HepG2 (cell line): Measurements from ENCODE around the gene MXI1. TPM values are rescaled to one million over a fixed set of nuclear protein-coding genes. Genes with fewer than 3 reads are reported as not detected.

ENCODE experiments used
- ARID4A ChIP-seq: sonication (generic); formaldehyde crosslinking; IDR thresholded peaks from 2 replicates; pipeline ENCODE4 v1.5.0; 2020; ENCODE audit warnings: mild to moderate bottlenecking, missing genetic modification reagents, borderline replicate concordance
- BRD4 ChIP-seq: sonication (generic); formaldehyde crosslinking; IDR thresholded peaks from 2 replicates; pipeline ENCODE4 v1.4.0; 2020; ENCODE audit warnings: missing genetic modification reagents
- HOXA3 ChIP-seq: sonication (generic); formaldehyde crosslinking; IDR thresholded peaks from 2 replicates; pipeline ENCODE4 v1.5.0; 2020; ENCODE audit warnings: missing genetic modification reagents
- KLF16 ChIP-seq, 2 experiments: sonication (generic) in 1 of 2; formaldehyde crosslinking in 1 of 2; IDR thresholded peaks; 2 replicates each; pipeline versions ENCODE4 v1.6.1 to v1.8.0; 2016 to 2023; ENCODE audit warnings: missing genetic modification reagents in 2 of 2, missing compliant biosample characterization in 1 of 2
- MAFF ChIP-seq: IDR thresholded peaks from 2 replicates; pipeline ENCODE4 v1.6.1; 2011; ENCODE audit warnings: low read depth, low read length, improper control_type of control experiment
- NFIC ChIP-seq: IDR thresholded peaks from 2 replicates; pipeline ENCODE4 v1.6.1; 2012; ENCODE audit warnings: mild to moderate bottlenecking, low read length, inconsistent platforms
- SALL1 ChIP-seq: sonication (generic); formaldehyde crosslinking; IDR thresholded peaks from 2 replicates; pipeline ENCODE4 v1.8.0; 2022; ENCODE audit warnings: mild to moderate bottlenecking, missing genetic modification reagents
- SIN3A ChIP-seq: IDR thresholded peaks from 2 replicates; pipeline ENCODE4 v1.6.1; 2011; ENCODE audit warnings: low read depth, mild to moderate bottlenecking, control low read depth, low read length, borderline replicate concordance
- ZNF275 ChIP-seq: sonication (generic); formaldehyde crosslinking; IDR thresholded peaks from 2 replicates; pipeline ENCODE4 v1.8.0; 2022; ENCODE audit warnings: missing genetic modification reagents, mild to moderate bottlenecking, inconsistent platforms, borderline replicate concordance
- ZNF292 ChIP-seq: sonication (generic); formaldehyde crosslinking; IDR thresholded peaks from 2 replicates; pipeline ENCODE4 v1.8.1; 2022; ENCODE audit warnings: mild to moderate bottlenecking, low read depth, missing genetic modification reagents, borderline replicate concordance
- ZNF362 ChIP-seq: sonication (generic); formaldehyde crosslinking; IDR thresholded peaks from 2 replicates; pipeline ENCODE4 v1.4.0; 2020; ENCODE audit warnings: missing genetic modification reagents, mild to moderate bottlenecking, borderline replicate concordance
- ZNF616 ChIP-seq: sonication (generic); formaldehyde crosslinking; IDR thresholded peaks from 2 replicates; pipeline ENCODE4 v1.5.0; 2020; ENCODE audit warnings: low read depth, mild to moderate bottlenecking, missing genetic modification reagents
- ZNF788 ChIP-seq: sonication (generic); formaldehyde crosslinking; IDR thresholded peaks from 2 replicates; pipeline ENCODE4 v1.5.0; 2020; ENCODE audit warnings: mild to moderate bottlenecking, missing genetic modification reagents, borderline replicate concordance
- polyA plus RNA-seq, 8 experiments: library from polyadenylated mRNA; depleted of rRNA in 3 of 8; stranded (reverse) in 7 of 8; unstranded in 1 of 8; fragments of >200 nt; fragmentation: Illumina TruSeq in 4 of 8; extraction: Trizol in 4 of 8; gene quantifications; 2 replicates each; pipeline versions ENCODE4 v1.2.1 to v1.2.3, GENCODE V29; 2011 to 2016; ENCODE audit warnings: low read depth in 4 of 8, missing spikeins in 1 of 8, mixed read lengths in 1 of 8; ENCODE audit not compliant: insufficient read depth in 1 of 8
- total RNA-seq, 5 experiments: library from RNA; depleted of rRNA; stranded (reverse); fragments of >200 nt; fragmentation: Illumina TruSeq; extraction: Trizol; gene quantifications; 2 replicates each; pipeline ENCODE4 v1.2.3, GENCODE V29; 2016; ENCODE audit warnings: low read depth in 1 of 5
- TF ChIP-seq, protein P1 (sequence below): sonication (generic); formaldehyde crosslinking; IDR thresholded peaks from 2 replicates; pipeline ENCODE4 v1.4.0; 2020; ENCODE audit warnings: mild to moderate bottlenecking, missing genetic modification reagents
- TF ChIP-seq, protein P2 (sequence below): IDR thresholded peaks from 2 replicates; pipeline ENCODE4 v1.6.1; 2012; ENCODE audit warnings: inconsistent platforms
- TF ChIP-seq, protein P3 (sequence below): sonication (generic); formaldehyde crosslinking; IDR thresholded peaks from 2 replicates; pipeline ENCODE4 v1.9.0; 2022; ENCODE audit warnings: low read depth, missing genetic modification reagents
- TF ChIP-seq, protein P4 (sequence below): sonication (generic); formaldehyde crosslinking; IDR thresholded peaks from 2 replicates; pipeline ENCODE4 v1.5.0; 2020; ENCODE audit warnings: missing genetic modification reagents

Gene MXI1
- total and polyA plus RNA-seq, 2 of the 13 experiments (the other 11 are each of a cell fraction or from before 2014, with no cell fraction given): 6.6 to 22.0 TPM

- TF ChIP-seq, protein P1, sequence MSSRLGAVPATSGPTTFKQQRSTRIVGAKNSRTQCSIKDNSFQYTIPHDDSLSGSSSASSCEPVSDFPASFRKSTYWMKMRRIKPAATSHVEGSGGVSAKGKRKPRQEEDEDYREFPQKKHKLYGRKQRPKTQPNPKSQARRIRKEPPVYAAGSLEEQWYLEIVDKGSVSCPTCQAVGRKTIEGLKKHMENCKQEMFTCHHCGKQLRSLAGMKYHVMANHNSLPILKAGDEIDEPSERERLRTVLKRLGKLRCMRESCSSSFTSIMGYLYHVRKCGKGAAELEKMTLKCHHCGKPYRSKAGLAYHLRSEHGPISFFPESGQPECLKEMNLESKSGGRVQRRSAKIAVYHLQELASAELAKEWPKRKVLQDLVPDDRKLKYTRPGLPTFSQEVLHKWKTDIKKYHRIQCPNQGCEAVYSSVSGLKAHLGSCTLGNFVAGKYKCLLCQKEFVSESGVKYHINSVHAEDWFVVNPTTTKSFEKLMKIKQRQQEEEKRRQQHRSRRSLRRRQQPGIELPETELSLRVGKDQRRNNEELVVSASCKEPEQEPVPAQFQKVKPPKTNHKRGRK (CRISPR knock-in tag): no peak
- TF ChIP-seq NFIC (no peak), MAFF (no peak), ZNF616 (0 out of 2 replicates have a peak, but pooled peaks have one; percentile 22), ZNF788 (CRISPR knock-in tag) (peak; percentile 67; the same call in 1 of the 2 replicates), ZNF275 (CRISPR knock-in tag) (0 out of 2 replicates have a peak, but pooled peaks have one; percentile 1), BRD4 (CRISPR knock-in tag) (no peak), KLF16 (CRISPR knock-in tag; IDR thresholded peaks at IDR 0.05) (0 out of 4 replicates have a peak, but pooled peaks of 1 of the 2 experiments have one; percentile 14), ZNF362 (no peak), SIN3A (peak; percentile 59; the same call in 1 of the 2 replicates), ZNF292 (0 out of 2 replicates have a peak, but pooled peaks have one; percentile 7), ARID4A (CRISPR knock-in tag) (peak; percentile 18; the same call in 1 of the 2 replicates), HOXA3 (CRISPR knock-in tag) (0 out of 2 replicates have a peak, but pooled peaks have one; percentile 14), SALL1 (peak; percentile 65)
- TF ChIP-seq, protein P2, sequence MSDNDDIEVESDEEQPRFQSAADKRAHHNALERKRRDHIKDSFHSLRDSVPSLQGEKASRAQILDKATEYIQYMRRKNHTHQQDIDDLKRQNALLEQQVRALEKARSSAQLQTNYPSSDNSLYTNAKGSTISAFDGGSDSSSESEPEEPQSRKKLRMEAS: peak; percentile 17; the same call in 1 of the 2 replicates
- TF ChIP-seq, protein P3, sequence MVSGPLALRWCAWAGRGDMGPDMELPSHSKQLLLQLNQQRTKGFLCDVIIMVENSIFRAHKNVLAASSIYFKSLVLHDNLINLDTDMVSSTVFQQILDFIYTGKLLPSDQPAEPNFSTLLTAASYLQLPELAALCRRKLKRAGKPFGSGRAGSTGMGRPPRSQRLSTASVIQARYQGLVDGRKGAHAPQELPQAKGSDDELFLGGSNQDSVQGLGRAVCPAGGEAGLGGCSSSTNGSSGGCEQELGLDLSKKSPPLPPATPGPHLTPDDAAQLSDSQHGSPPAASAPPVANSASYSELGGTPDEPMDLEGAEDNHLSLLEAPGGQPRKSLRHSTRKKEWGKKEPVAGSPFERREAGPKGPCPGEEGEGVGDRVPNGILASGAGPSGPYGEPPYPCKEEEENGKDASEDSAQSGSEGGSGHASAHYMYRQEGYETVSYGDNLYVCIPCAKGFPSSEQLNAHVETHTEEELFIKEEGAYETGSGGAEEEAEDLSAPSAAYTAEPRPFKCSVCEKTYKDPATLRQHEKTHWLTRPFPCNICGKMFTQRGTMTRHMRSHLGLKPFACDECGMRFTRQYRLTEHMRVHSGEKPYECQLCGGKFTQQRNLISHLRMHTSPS: peak; percentile 60; the same call in 1 of the 2 replicates
- TF ChIP-seq, protein P4, sequence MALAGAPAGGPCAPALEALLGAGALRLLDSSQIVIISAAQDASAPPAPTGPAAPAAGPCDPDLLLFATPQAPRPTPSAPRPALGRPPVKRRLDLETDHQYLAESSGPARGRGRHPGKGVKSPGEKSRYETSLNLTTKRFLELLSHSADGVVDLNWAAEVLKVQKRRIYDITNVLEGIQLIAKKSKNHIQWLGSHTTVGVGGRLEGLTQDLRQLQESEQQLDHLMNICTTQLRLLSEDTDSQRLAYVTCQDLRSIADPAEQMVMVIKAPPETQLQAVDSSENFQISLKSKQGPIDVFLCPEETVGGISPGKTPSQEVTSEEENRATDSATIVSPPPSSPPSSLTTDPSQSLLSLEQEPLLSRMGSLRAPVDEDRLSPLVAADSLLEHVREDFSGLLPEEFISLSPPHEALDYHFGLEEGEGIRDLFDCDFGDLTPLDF (CRISPR knock-in tag): no peak
Measured at GRCh38 chr10:110209454-110209925, 2.1 kb downstream of the MXI1 start (continued).
